AG04449 (cell line): ENCODE measurements around the gene DTL.

Experiments used
- CTCF ChIA-PET: fragments of 350-600 bp; formaldehyde crosslinking; extraction: SDS; loops from one replicate; lab custom pipeline; 2021; ENCODE audit warnings: antibody characterized with exemption; lab: Yijun Ruan, JAX
- POLR2A ChIA-PET: fragments of 400-600, 350-600 bp; formaldehyde crosslinking; extraction: SDS; loops from one replicate; lab custom pipeline; 2020; ENCODE audit warnings: antibody characterized with exemption, inconsistent platforms; lab: Yijun Ruan, JAX
- DNase-seq: peaks from one replicate; pipeline ENCODE4 v3.0.0-alpha.2; 2010; ENCODE audit warnings: low read depth, low spot score
- H3K4me3 ChIP-seq: 2 replicates; pipeline ENCODE4 v1.5.1; 2011; ENCODE audit warnings: low read depth, mild to moderate bottlenecking, control low read depth, low read length
- CTCF ChIP-seq: IDR thresholded peaks from one replicate; pipeline ENCODE4 v1.5.1; 2011; ENCODE audit warnings: mild to moderate bottlenecking, moderate library complexity, low read length, control low read depth, inconsistent platforms; ENCODE audit not compliant: insufficient read depth; ENCODE audit errors: missing control alignments

The DTL gene

GRCh38 chr1:212007178-212007577 is 28.4 kb upstream of the DTL start:
- TF ChIP-seq CTCF: no peak
- H3K4me3 ChIP-seq: no peak overlapping the region
- DNase-seq: no peak
- ChIA-PET POLR2A (no interaction called here), CTCF (interaction anchor here (0.9 to 7.1 kb wide), 3 partner anchors 28 to 326 kb away, joined by 4 to 78 read pairs (median 5); partner anchors contain the start of genes DTL and INTS7)

GRCh38 chr1:212007886-212008285 is 27.7 kb upstream of the DTL start:
- H3K4me3 ChIP-seq: no peak overlapping the region
- peak; percentile 49 for DNase-seq
- ChIA-PET CTCF (interaction anchor here (1.4 to 7.1 kb wide), 2 partner anchors 27 to 53 kb away, joined by 3 to 78 read pairs; partner anchors contain the start of genes DTL and INTS7), POLR2A (no interaction called here)
- no peak for TF ChIP-seq CTCF

GRCh38 chr1:212009561-212009960 is 26.0 kb upstream of the DTL start:
- POLR2A ChIA-PET: no interaction called here

GRCh38 chr1:212010004-212010403 is 25.5 kb upstream of the DTL start:
- ChIA-PET CTCF (interaction anchor here (0.7 to 7.1 kb wide), 15 partner anchors 9 to 985 kb away, joined by 3 to 78 read pairs (median 4); partner anchors contain the start of genes DTL and INTS7), POLR2A (no interaction called here)
- TF ChIP-seq CTCF: no peak

More at GRCh38 chr1:212009561-212009960, 26.0 kb upstream of the DTL start:
- H3K4me3 ChIP-seq: no peak overlapping the region
- TF ChIP-seq CTCF: no peak
- no peak for DNase-seq
- CTCF ChIA-PET: interaction anchor here (0.7 to 7.1 kb wide), 15 partner anchors 9 to 985 kb away, joined by 3 to 78 read pairs (median 4); partner anchors contain the start of genes DTL and INTS7

GRCh38 chr1:212012034-212012740 is 23.4 kb upstream of the DTL start:
- POLR2A ChIA-PET: no interaction called here
- peak; percentile 94 for TF ChIP-seq CTCF
- no peak for DNase-seq
- no peak overlapping the region for H3K4me3 ChIP-seq
- CTCF ChIA-PET: interaction anchor here (1.0 to 3.3 kb wide), 18 partner anchors 9 to 444 kb away, joined by 3 to 53 read pairs (median 5); partner anchors contain the start of genes DTL and INTS7

More at GRCh38 chr1:212010004-212010403, 25.5 kb upstream of the DTL start:
- DNase-seq: no peak
- no peak overlapping the region for H3K4me3 ChIP-seq

GRCh38 chr1:212013672-212014071 is 21.9 kb upstream of the DTL start:
- TF ChIP-seq CTCF: no peak
- H3K4me3 ChIP-seq: no peak overlapping the region
- DNase-seq: no peak
- ChIA-PET CTCF (interaction anchor here (1.2 to 3.3 kb wide), 14 partner anchors 8 to 442 kb away, joined by 3 to 53 read pairs (median 6); partner anchors contain the start of genes DTL and INTS7), POLR2A (no interaction called here)
